K562 (cell line): ENCODE measurements around the gene POLR2C. TPM values are rescaled to one million over a fixed set of nuclear protein-coding genes. Genes with fewer than 3 reads are reported as not detected.
A peak's percentile ranks its signal among the peaks of the same experiment; 100 is the strongest.

Experiments used
- ASH1L ChIP-seq: fragments of 450-650 bp; IDR thresholded peaks from 2 replicates; pipeline ENCODE4 v1.6.1; 2018; ENCODE audit warnings: borderline replicate concordance, mild to moderate bottlenecking, low read depth; ENCODE audit not compliant: partially characterized antibody
- ETV5 ChIP-seq: sonication (generic); formaldehyde crosslinking; IDR thresholded peaks from 2 replicates; pipeline ENCODE4 v1.4.0; 2020; ENCODE audit warnings: low read depth, mild to moderate bottlenecking, missing genetic modification reagents
- HMGN3 ChIP-seq: IDR thresholded peaks from 2 replicates; pipeline ENCODE4 v1.6.1; 2011; ENCODE audit warnings: borderline replicate concordance, low read depth, mild to moderate bottlenecking, mixed read lengths, low read length; ENCODE audit not compliant: insufficient read length; ENCODE audit errors: extremely low read depth
- MLX ChIP-seq, 2 experiments: fragments of 450-650 bp in 1 of 2; sonication (generic) in 1 of 2; formaldehyde crosslinking; conservative IDR thresholded peaks; 2 replicates each; pipeline versions ENCODE4 v1.4.0 to v1.8.1; 2020 to 2022; ENCODE audit warnings: mild to moderate bottlenecking in 1 of 2, missing genetic modification reagents in 1 of 2
- MXI1 ChIP-seq: IDR thresholded peaks from 2 replicates; pipeline ENCODE4 v1.6.1; 2011; ENCODE audit warnings: low read depth, mild to moderate bottlenecking, improper control_type of control experiment, low read length
- NFXL1 ChIP-seq: fragments of 450-650 bp; formaldehyde crosslinking; IDR thresholded peaks from 2 replicates; pipeline ENCODE4 v1.4.0; 2021; ENCODE audit warnings: mild to moderate bottlenecking
- NR3C1 ChIP-seq: sonication (generic); formaldehyde crosslinking; IDR thresholded peaks from 2 replicates; pipeline ENCODE4 v1.8.1; 2022; ENCODE audit warnings: missing genetic modification reagents
- RFX5 ChIP-seq: IDR thresholded peaks from 2 replicates; pipeline ENCODE4 v1.6.1; 2011; ENCODE audit warnings: low read depth, mild to moderate bottlenecking, improper control_type of control experiment, low read length
- ZNF134 ChIP-seq: fragments of 250-450 bp; sonication (Bioruptor Pico); conservative IDR thresholded peaks from 2 replicates; pipeline ENCODE4 v1.4.0; 2020
- ZNF507 ChIP-seq: conservative IDR thresholded peaks from 2 replicates; pipeline ENCODE4 v1.6.1; 2017; ENCODE audit warnings: missing genetic modification characterization, missing compliant biosample characterization
- polyA plus RNA-seq, 8 experiments: library from polyadenylated mRNA; depleted of rRNA in 4 of 8; stranded (reverse) in 5 of 8; unstranded in 3 of 8; fragments of >200 nt; fragmentation: Nextera tagmentation in 2 of 8; fragmentation: Illumina TruSeq in 1 of 8; extraction: Ambion mirVana in 2 of 8; extraction: Trizol in 1 of 8; gene quantifications; 2 replicates each; pipeline versions ENCODE4 v1.2.1 to v1.2.3, GENCODE V29; 2011 to 2014; ENCODE audit warnings: inconsistent platforms in 1 of 8, missing spikeins in 1 of 8
- total RNA-seq, 7 experiments: library from RNA; depleted of rRNA in 6 of 7; stranded (reverse); fragments of >200 nt in 6 of 7; fragmentation: Illumina TruSeq in 2 of 7; extraction: Trizol in 2 of 7; gene quantifications; 2 replicates each; pipeline versions ENCODE4 v1.2.1 to v1.2.3, GENCODE V29; 2011 to 2021; ENCODE audit warnings: low replicate concordance in 1 of 7
- TF ChIP-seq, protein P1 (sequence below): sonication (generic); formaldehyde crosslinking; IDR thresholded peaks from 2 replicates; pipeline ENCODE4 v1.8.1; 2023; ENCODE audit warnings: missing genetic modification reagents, mild to moderate bottlenecking, borderline replicate concordance
- TF ChIP-seq, protein P2 (sequence below): fragments of 250-450 bp; sonication (Bioruptor Pico); IDR thresholded peaks from 2 replicates; pipeline ENCODE4 v1.8.0; 2021; ENCODE audit warnings: moderate library complexity, mild to moderate bottlenecking, inconsistent platforms
- TF ChIP-seq, protein P3 (sequence below): fragments of 450-650 bp; IDR thresholded peaks from 2 replicates; pipeline ENCODE4 v1.6.1; 2017; ENCODE audit warnings: antibody characterized with exemption, mild to moderate bottlenecking

The POLR2C gene
- total and polyA plus RNA-seq, 9 of the 15 experiments (the other 6 are each of a cell fraction or from before 2014, with no cell fraction given): 70.3 to 163 (median 92.3) TPM

DNA sequence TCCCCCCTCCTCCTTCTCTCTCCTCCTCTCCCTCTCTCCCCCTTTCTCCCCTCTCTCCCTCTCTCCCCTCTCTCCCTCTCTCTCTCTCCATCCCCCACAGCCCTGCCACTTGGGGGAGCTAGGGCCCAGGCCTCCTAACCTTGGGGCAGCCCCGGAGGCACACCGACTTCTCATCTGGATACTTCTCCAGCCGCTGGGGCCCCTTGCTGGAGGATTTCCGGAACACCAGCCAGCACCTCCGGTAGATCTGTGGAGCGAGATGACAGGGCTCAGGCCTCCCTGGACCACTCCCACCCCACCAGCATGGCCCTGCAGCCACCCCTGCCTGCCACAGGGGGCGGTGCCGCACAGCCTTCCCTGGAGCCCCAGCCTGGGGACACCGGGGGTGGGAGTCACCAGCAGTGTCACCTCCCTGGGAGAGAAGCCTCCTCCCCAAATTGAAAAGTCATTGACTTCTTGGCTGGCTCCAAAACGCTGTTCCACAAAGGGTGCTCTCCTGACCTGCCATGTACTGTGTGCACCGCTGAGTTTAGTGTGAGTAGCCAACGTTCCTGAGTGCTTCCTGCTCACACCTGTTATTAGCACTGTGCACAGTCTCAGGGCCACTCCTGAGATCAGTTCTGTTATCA lies 13.3 kb downstream of the POLR2C start (continued):
- TF ChIP-seq, protein P1, sequence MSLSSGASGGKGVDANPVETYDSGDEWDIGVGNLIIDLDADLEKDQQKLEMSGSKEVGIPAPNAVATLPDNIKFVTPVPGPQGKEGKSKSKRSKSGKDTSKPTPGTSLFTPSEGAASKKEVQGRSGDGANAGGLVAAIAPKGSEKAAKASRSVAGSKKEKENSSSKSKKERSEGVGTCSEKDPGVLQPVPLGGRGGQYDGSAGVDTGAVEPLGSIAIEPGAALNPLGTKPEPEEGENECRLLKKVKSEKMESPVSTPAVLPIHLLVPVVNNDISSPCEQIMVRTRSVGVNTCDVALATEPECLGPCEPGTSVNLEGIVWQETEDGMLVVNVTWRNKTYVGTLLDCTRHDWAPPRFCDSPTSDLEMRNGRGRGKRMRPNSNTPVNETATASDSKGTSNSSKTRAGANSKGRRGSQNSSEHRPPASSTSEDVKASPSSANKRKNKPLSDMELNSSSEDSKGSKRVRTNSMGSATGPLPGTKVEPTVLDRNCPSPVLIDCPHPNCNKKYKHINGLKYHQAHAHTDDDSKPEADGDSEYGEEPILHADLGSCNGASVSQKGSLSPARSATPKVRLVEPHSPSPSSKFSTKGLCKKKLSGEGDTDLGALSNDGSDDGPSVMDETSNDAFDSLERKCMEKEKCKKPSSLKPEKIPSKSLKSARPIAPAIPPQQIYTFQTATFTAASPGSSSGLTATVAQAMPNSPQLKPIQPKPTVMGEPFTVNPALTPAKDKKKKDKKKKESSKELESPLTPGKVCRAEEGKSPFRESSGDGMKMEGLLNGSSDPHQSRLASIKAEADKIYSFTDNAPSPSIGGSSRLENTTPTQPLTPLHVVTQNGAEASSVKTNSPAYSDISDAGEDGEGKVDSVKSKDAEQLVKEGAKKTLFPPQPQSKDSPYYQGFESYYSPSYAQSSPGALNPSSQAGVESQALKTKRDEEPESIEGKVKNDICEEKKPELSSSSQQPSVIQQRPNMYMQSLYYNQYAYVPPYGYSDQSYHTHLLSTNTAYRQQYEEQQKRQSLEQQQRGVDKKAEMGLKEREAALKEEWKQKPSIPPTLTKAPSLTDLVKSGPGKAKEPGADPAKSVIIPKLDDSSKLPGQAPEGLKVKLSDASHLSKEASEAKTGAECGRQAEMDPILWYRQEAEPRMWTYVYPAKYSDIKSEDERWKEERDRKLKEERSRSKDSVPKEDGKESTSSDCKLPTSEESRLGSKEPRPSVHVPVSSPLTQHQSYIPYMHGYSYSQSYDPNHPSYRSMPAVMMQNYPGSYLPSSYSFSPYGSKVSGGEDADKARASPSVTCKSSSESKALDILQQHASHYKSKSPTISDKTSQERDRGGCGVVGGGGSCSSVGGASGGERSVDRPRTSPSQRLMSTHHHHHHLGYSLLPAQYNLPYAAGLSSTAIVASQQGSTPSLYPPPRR (CRISPR knock-in tag): no peak
- TF ChIP-seq NFXL1 (CRISPR knock-in tag): no peak
- TF ChIP-seq HMGN3: no peak
- no peak for TF ChIP-seq NR3C1
- no peak for TF ChIP-seq MXI1
- TF ChIP-seq ETV5 (CRISPR knock-in tag): 0 out of 2 replicates have a peak, but pooled peaks have one; percentile 29
- TF ChIP-seq, protein P2, sequence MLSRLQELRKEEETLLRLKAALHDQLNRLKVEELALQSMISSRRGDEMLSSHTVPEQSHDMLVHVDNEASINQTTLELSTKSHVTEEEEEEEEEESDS (CRISPR knock-in tag): no peak
- TF ChIP-seq ASH1L: no peak
- TF ChIP-seq ZNF134 (CRISPR knock-in tag): no peak
- no peak for TF ChIP-seq MLX (CRISPR knock-in tag; conservative IDR thresholded peaks at IDR 0.05)
- TF ChIP-seq ZNF507: no peak
- TF ChIP-seq, protein P3, sequence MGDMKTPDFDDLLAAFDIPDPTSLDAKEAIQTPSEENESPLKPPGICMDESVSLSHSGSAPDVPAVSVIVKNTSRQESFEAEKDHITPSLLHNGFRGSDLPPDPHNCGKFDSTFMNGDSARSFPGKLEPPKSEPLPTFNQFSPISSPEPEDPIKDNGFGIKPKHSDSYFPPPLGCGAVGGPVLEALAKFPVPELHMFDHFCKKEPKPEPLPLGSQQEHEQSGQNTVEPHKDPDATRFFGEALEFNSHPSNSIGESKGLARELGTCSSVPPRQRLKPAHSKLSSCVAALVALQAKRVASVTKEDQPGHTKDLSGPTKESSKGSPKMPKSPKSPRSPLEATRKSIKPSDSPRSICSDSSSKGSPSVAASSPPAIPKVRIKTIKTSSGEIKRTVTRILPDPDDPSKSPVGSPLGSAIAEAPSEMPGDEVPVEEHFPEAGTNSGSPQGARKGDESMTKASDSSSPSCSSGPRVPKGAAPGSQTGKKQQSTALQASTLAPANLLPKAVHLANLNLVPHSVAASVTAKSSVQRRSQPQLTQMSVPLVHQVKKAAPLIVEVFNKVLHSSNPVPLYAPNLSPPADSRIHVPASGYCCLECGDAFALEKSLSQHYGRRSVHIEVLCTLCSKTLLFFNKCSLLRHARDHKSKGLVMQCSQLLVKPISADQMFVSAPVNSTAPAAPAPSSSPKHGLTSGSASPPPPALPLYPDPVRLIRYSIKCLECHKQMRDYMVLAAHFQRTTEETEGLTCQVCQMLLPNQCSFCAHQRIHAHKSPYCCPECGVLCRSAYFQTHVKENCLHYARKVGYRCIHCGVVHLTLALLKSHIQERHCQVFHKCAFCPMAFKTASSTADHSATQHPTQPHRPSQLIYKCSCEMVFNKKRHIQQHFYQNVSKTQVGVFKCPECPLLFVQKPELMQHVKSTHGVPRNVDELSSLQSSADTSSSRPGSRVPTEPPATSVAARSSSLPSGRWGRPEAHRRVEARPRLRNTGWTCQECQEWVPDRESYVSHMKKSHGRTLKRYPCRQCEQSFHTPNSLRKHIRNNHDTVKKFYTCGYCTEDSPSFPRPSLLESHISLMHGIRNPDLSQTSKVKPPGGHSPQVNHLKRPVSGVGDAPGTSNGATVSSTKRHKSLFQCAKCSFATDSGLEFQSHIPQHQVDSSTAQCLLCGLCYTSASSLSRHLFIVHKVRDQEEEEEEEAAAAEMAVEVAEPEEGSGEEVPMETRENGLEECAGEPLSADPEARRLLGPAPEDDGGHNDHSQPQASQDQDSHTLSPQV: no peak
- TF ChIP-seq RFX5: no peak
